Measurements from ENCODE around the gene SARS1. TPM values are rescaled to one million over a fixed set of nuclear protein-coding genes. Genes with fewer than 3 reads are reported as not detected.

The SARS1 gene
- polyA plus RNA-seq, 1 of the 3 experiments (the other 2 are of a cell fraction) = 98.3 TPM

- Histone ChIP-seq H2AFZ (ENCODE audit: low read depth) (no peak overlapping the region), H3K27me3 (ENCODE audit: insufficient read depth) (no peaks in the 10 kb centered on the region), H3K79me2 (ENCODE audit: insufficient read depth) (no peaks in the 10 kb centered on the region), H3K9me3 (no peaks in the 10 kb centered on the region), H3K4me2 (no peak overlapping the region), H3F3A (replicated peaks; ENCODE audit: insufficient read depth) (peaks cover 5% of the 10 kb centered on the region), H3K4me1 (ENCODE audit: control insufficient read depth in 1 of 2, insufficient read depth in 2 of 2, low read depth in 1 of 2, low read length in 1 of 2) (peaks cover 11 to 14% of the 10 kb centered on the region in 2 experiments; a peak in 2 of 4 replicates), H3K9me2 (no peaks in the 10 kb centered on the region), H4K20me1 (ENCODE audit: insufficient read depth) (no peaks in the 10 kb centered on the region), H3K9ac (no peak overlapping the region), H3K27ac (ENCODE audit: low read depth in 2 of 2, low read length in 1 of 2) (no peak overlapping the region), H3K36me3 (replicated peaks in 1 of 2; ENCODE audit: control insufficient read depth in 1 of 2, insufficient read depth in 2 of 2, low read length in 1 of 2) (peaks cover 0 to 10% of the 10 kb centered on the region in 2 experiments), H3K4me3 (ENCODE audit: low read depth in 2 of 2, low read length in 1 of 2) (no peak overlapping the region)
- ChIA-PET CTCF (interaction anchor here (1.2 to 2.2 kb wide), 4 partner anchors 10 to 250 kb away, joined by 3 to 7 read pairs (median 5); partner anchors contain the start of gene CYB561D1), POLR2A (no interaction called here)
- WGBS (ENCODE audit: low lambda C conversion rate) = 52% methylated on average over 3 of the region's 5 CpGs
- no peak for TF ChIP-seq ELF1 (IDR thresholded peaks at IDR 0.05)
- no peak for TF ChIP-seq FOSL2 (IDR thresholded peaks at IDR 0.05; ENCODE audit: borderline replicate concordance, low read depth)
- TF ChIP-seq IRF3 (IDR thresholded peaks at IDR 0.05; ENCODE audit: low read depth, low read length) = no peak
- no peak for TF ChIP-seq CTCF (IDR thresholded peaks at IDR 0.05)
- no peak for TF ChIP-seq POLR2AphosphoS5 (IDR thresholded peaks at IDR 0.05; ENCODE audit: low read depth, low read length)
- no peak for TF ChIP-seq PBX3 (IDR thresholded peaks at IDR 0.05)
- no peak for TF ChIP-seq JUND (IDR thresholded peaks at IDR 0.05)
- no peak for DNase-seq
Observed at GRCh38 chr1:109243221-109243620, 29.5 kb downstream of the SARS1 start.

- peaks cover 0 to 2% of the 10 kb centered on the region in 2 experiments for H3K36me3 ChIP-seq (replicated peaks in 1 of 2; ENCODE audit: control insufficient read depth in 1 of 2, insufficient read depth in 2 of 2, low read length in 1 of 2)
- peaks cover 11 to 17% of the 10 kb centered on the region in 2 experiments; a peak in 2 of 4 replicates for H3K4me1 ChIP-seq (ENCODE audit: control insufficient read depth in 1 of 2, insufficient read depth in 2 of 2, low read depth in 1 of 2, low read length in 1 of 2)
- H3K9me2 ChIP-seq = no peaks in the 10 kb centered on the region
- H3K4me2 ChIP-seq = no peak overlapping the region
- H3K79me2 ChIP-seq (ENCODE audit: insufficient read depth) = no peaks in the 10 kb centered on the region
- no peak for DNase-seq
- H4K20me1 ChIP-seq (ENCODE audit: insufficient read depth) = no peaks in the 10 kb centered on the region
- no peak overlapping the region for H2AFZ ChIP-seq (ENCODE audit: low read depth)
- H3F3A ChIP-seq (replicated peaks; ENCODE audit: insufficient read depth) = no peaks in the 10 kb centered on the region
- H3K27me3 ChIP-seq (ENCODE audit: insufficient read depth) = no peaks in the 10 kb centered on the region
- no peak overlapping the region for H3K4me3 ChIP-seq (ENCODE audit: low read depth in 2 of 2, low read length in 1 of 2)
- 77% methylated on average over 8 of the region's 8 CpGs for WGBS (ENCODE audit: low lambda C conversion rate)
- CTCF ChIA-PET = interaction anchor here (1.2 to 2.2 kb wide), 5 partner anchors 9 to 249 kb away, joined by 3 to 7 read pairs (median 4); partner anchors contain the start of gene CYB561D1
- no peak overlapping the region for H3K9ac ChIP-seq
- no peaks in the 10 kb centered on the region for H3K9me3 ChIP-seq
- TF ChIP-seq CTCF (IDR thresholded peaks at IDR 0.05) = no peak
- no peak for TF ChIP-seq MEF2A (IDR thresholded peaks at IDR 0.05; ENCODE audit: borderline replicate concordance, low read depth)
- TF ChIP-seq JUND (IDR thresholded peaks at IDR 0.05) = no peak
- TF ChIP-seq TEAD4 (IDR thresholded peaks at IDR 0.05; ENCODE audit: borderline replicate concordance, insufficient read depth) = no peak
- TF ChIP-seq POLR2AphosphoS5 (IDR thresholded peaks at IDR 0.05; ENCODE audit: low read depth, low read length) = no peak
- no peak for TF ChIP-seq TAF1 (IDR thresholded peaks at IDR 0.05; ENCODE audit: borderline replicate concordance, low read depth, low read length)
- no peak for TF ChIP-seq YY1 (IDR thresholded peaks at IDR 0.05; ENCODE audit: low read depth)
- no peak for TF ChIP-seq GATA2 (CRISPR knock-in tag; IDR thresholded peaks at IDR 0.05)
- POLR2A ChIA-PET = no interaction called here
- no peak overlapping the region for H3K27ac ChIP-seq (ENCODE audit: low read depth in 2 of 2, low read length in 1 of 2)
Observed at GRCh38 chr1:109243860-109244552, 30.3 kb downstream of the SARS1 start.
